ENCODE measurements around the gene ARPC1B. TPM values are rescaled to one million over a fixed set of nuclear protein-coding genes. Genes with fewer than 3 reads are reported as not detected.

The ARPC1B gene
- total RNA-seq, 1 donor from 2014 or later: 9.5 TPM

DNA sequence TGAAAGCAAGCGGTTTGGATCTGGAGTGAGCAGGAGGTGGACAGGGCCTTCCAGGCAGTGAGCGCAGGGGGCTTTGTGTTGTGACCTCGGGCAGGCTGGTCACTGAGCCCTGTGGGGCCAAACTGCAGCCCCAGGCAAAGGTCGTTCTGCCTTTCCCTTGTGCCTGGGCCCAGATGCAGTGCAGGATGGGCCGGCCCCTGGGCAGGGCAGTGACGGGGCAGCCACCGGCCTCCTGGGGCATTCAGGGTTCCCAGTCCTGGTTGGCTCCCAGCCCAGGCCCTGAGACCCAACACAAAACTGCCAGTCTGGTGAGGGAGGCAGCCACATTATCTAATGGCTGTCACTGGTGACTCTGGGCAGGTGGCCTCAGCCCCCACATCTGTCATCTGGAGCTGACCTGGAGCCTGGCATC lies 7.1 kb downstream of the ARPC1B start:
- Mint-ChIP-seq H3K4me1 (ENCODE audit: low read depth, unreplicated experiment) (no peaks in the 10 kb centered on the region), H3K36me3 (ENCODE audit: unreplicated experiment) (no peaks in the 10 kb centered on the region), H3K27ac (ENCODE audit: unreplicated experiment) (no peak overlapping the region), H3K27me3 (ENCODE audit: unreplicated experiment) (peaks cover 3% of the 10 kb centered on the region), H3K4me3 (ENCODE audit: unreplicated experiment) (no peak overlapping the region), H3K9me3 (ENCODE audit: unreplicated experiment) (peaks cover 4% of the 10 kb centered on the region)
- TF ChIP-seq, protein P1, sequence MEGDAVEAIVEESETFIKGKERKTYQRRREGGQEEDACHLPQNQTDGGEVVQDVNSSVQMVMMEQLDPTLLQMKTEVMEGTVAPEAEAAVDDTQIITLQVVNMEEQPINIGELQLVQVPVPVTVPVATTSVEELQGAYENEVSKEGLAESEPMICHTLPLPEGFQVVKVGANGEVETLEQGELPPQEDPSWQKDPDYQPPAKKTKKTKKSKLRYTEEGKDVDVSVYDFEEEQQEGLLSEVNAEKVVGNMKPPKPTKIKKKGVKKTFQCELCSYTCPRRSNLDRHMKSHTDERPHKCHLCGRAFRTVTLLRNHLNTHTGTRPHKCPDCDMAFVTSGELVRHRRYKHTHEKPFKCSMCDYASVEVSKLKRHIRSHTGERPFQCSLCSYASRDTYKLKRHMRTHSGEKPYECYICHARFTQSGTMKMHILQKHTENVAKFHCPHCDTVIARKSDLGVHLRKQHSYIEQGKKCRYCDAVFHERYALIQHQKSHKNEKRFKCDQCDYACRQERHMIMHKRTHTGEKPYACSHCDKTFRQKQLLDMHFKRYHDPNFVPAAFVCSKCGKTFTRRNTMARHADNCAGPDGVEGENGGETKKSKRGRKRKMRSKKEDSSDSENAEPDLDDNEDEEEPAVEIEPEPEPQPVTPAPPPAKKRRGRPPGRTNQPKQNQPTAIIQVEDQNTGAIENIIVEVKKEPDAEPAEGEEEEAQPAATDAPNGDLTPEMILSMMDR (IDR thresholded peaks at IDR 0.05; ENCODE audit: partially characterized antibody, unreplicated experiment): no peak
- DNase-seq: no peak

DNA sequence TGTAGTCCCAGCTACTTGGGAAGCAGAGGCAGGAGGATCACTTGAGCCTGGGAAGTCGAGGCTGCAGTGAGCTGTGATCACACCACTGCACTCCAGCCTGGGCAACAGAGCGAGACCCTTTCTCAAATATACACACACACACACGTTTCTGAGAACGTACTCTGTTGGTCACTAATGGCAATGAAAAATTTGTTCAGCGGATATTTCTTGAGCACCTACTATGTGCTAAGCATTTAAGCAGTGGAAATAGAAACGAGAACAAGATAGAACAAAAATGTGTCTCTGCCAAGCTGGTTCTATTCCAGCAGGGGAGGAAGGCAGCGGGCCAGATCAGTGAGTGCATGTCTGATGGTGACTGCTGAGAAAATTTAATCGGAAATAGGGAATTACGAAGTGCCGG lies 8.7 kb downstream of the ARPC1B start:
- H3K27ac Mint-ChIP-seq (ENCODE audit: unreplicated experiment): no peak overlapping the region
- peaks cover 3% of the 10 kb centered on the region for H3K27me3 Mint-ChIP-seq (ENCODE audit: unreplicated experiment)
- H3K4me1 Mint-ChIP-seq (ENCODE audit: low read depth, unreplicated experiment): no peaks in the 10 kb centered on the region
- no peak for DNase-seq
- no peaks in the 10 kb centered on the region for H3K36me3 Mint-ChIP-seq (ENCODE audit: unreplicated experiment)
- peaks cover 4% of the 10 kb centered on the region for H3K9me3 Mint-ChIP-seq (ENCODE audit: unreplicated experiment)
- no peak overlapping the region for H3K4me3 Mint-ChIP-seq (ENCODE audit: unreplicated experiment)
- TF ChIP-seq, protein P1 (IDR thresholded peaks at IDR 0.05; ENCODE audit: partially characterized antibody, unreplicated experiment): no peak

DNA sequence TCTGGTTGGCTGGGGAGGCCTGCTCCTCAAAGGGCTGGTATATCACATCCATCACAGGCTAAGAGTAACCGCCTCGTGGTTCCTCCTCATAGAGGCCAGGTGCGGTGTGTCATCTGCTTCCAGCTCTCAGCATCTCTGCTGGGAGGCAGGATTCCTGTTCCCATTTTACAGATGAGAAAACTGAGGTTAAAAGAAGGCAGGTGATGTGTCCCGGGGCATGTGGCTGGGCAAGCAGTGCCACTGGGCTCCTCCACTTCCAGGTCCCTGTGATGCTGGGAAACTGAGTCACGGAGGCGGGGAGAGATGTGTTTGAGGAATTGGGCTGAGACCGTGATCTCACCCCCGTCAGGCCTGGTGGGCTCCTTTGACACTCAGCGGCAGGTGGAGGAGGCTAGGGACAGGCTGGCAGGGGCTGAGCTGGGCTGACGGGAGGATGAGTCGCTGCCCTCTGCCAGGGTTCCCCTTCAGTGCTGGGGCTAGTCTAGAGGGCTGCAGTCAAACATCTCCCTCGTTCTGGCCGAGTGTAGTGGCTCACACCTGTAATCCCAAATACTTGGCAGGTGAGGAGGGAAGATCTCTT lies 9.4 kb downstream of the ARPC1B start:
- Mint-ChIP-seq H3K27ac (ENCODE audit: unreplicated experiment) (no peak overlapping the region), H3K27me3 (ENCODE audit: unreplicated experiment) (peaks cover 3% of the 10 kb centered on the region), H3K36me3 (ENCODE audit: unreplicated experiment) (no peaks in the 10 kb centered on the region), H3K4me3 (ENCODE audit: unreplicated experiment) (no peak overlapping the region), H3K4me1 (ENCODE audit: low read depth, unreplicated experiment) (no peaks in the 10 kb centered on the region), H3K9me3 (ENCODE audit: unreplicated experiment) (peaks cover 4% of the 10 kb centered on the region)
- TF ChIP-seq, protein P1 (IDR thresholded peaks at IDR 0.05; ENCODE audit: partially characterized antibody, unreplicated experiment): no peak
- DNase-seq: no peak

DNA sequence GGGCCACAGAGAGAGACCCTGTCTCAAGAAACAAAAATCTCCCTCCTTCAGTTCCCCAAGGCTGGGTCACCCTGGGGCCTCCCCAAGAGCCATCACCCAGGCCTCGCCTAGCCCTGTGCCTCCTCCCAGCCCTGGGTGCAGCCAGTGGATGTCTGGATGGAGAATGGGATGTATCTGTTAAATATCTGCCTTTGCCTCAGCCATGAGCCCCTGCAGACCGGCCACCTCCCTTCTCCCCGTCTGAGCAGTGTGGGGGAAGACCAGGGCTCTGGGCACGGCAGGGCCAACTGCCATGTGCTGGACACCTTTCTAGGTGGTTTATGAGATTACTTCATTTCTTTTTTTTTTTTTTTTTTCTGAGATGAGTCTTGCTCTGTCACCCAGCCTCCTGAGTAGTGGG lies 10.0 kb downstream of the ARPC1B start:
- TF ChIP-seq, protein P1 (IDR thresholded peaks at IDR 0.05; ENCODE audit: partially characterized antibody, unreplicated experiment): no peak

DNA sequence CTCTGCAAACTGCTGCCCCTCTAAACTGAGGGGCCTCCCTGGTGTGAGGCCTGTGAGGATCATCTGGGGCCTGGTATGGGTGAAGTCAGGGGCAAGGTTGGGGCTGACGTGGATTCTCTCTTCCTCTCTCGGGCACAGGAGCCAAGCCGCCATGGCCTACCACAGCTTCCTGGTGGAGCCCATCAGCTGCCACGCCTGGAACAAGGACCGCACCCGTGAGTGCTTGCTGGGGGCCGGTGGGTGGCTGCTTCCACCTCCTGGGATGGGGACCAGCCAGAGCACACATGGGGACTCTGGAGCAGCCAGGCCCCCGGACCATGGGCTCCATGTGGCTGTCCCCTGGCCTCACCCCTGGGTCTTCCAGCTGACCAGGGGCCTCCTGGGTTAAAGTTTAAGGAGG lies 11.0 kb downstream of the ARPC1B start:
- Mint-ChIP-seq H3K4me3 (ENCODE audit: unreplicated experiment) (no peak overlapping the region), H3K9me3 (ENCODE audit: unreplicated experiment) (peaks cover 4% of the 10 kb centered on the region), H3K4me1 (ENCODE audit: low read depth, unreplicated experiment) (no peaks in the 10 kb centered on the region), H3K27ac (ENCODE audit: unreplicated experiment) (no peak overlapping the region), H3K27me3 (ENCODE audit: unreplicated experiment) (peaks cover 3% of the 10 kb centered on the region), H3K36me3 (ENCODE audit: unreplicated experiment) (no peaks in the 10 kb centered on the region)
- TF ChIP-seq, protein P1 (IDR thresholded peaks at IDR 0.05; ENCODE audit: partially characterized antibody, unreplicated experiment): no peak
- no peak for DNase-seq

More for the DNA sequence above, 10.0 kb downstream of the ARPC1B start:
- Mint-ChIP-seq H3K4me1 (ENCODE audit: low read depth, unreplicated experiment) (no peaks in the 10 kb centered on the region), H3K9me3 (ENCODE audit: unreplicated experiment) (peaks cover 4% of the 10 kb centered on the region), H3K4me3 (ENCODE audit: unreplicated experiment) (no peak overlapping the region), H3K36me3 (ENCODE audit: unreplicated experiment) (no peaks in the 10 kb centered on the region), H3K27me3 (ENCODE audit: unreplicated experiment) (peaks cover 3% of the 10 kb centered on the region), H3K27ac (ENCODE audit: unreplicated experiment) (no peak overlapping the region)
- DNase-seq: no peak
